Keratinocyte (primary cell): Measurements from ENCODE around the gene NOP58. TPM values are rescaled to one million over a fixed set of nuclear protein-coding genes. Genes with fewer than 3 reads are reported as not detected.

Source experiments
- DNase-seq: peaks from one replicate; pipeline ENCODE4 v3.0.0-alpha.2; 2011; ENCODE audit warnings: low read depth, missing footprints, low spot score
- FAIRE-seq: peaks from 2 replicates; lab custom pipeline; 2011; peaks lifted over from hg19 to GRCh38; lab: Jason Lieb, UNC
- H2AFZ ChIP-seq: 2 replicates; pipeline ENCODE4 v1.6.0; 2012; ENCODE audit warnings: low read length, control low read depth, inconsistent platforms; ENCODE audit not compliant: control insufficient read depth
- H3K27ac ChIP-seq: 2 replicates; pipeline ENCODE4 v1.5.1; 2011; ENCODE audit warnings: low read length; ENCODE audit not compliant: control insufficient read depth, insufficient read depth
- H3K27me3 ChIP-seq: 3 replicates; pipeline ENCODE4 v1.6.0; 2011; ENCODE audit warnings: low read length; ENCODE audit not compliant: control insufficient read depth, insufficient read depth; ENCODE audit errors: extremely low read depth
- H3K36me3 ChIP-seq, 2 experiments: 2 replicates in 1 of 2; 3 replicates in 1 of 2; pipeline ENCODE4 v1.5.1; 2011; ENCODE audit warnings: low read length in 2 of 2, mild to moderate bottlenecking in 1 of 2; ENCODE audit not compliant: control insufficient read depth in 2 of 2, insufficient read depth in 2 of 2; ENCODE audit errors: extremely low read depth in 1 of 2
- H3K4me1 ChIP-seq: 3 replicates; pipeline ENCODE4 v1.5.1; 2011; ENCODE audit warnings: low read length; ENCODE audit not compliant: control insufficient read depth, insufficient read depth; ENCODE audit errors: extremely low read depth
- H3K4me2 ChIP-seq: 3 replicates; pipeline ENCODE4 v1.6.0; 2011; ENCODE audit warnings: low read depth, low read length; ENCODE audit not compliant: control insufficient read depth, insufficient read depth; ENCODE audit errors: extremely low read depth
- H3K4me3 ChIP-seq, 3 experiments: fragments of 200-600 bp in 1 of 3; sonication (generic) in 1 of 3; 2 replicates in 2 of 3; 3 replicates in 1 of 3; pipeline ENCODE4 v1.5.1; 2011 to 2016; ENCODE audit warnings: low read length in 3 of 3, mild to moderate bottlenecking in 3 of 3, control low read depth in 2 of 3, inconsistent platforms in 1 of 3, low read depth in 1 of 3, mixed read lengths in 1 of 3, mixed run types in 1 of 3, moderate library complexity in 1 of 3; ENCODE audit not compliant: control insufficient read depth in 2 of 3, insufficient read depth in 2 of 3; ENCODE audit errors: extremely low read depth in 1 of 3
- H3K79me2 ChIP-seq: 2 replicates; pipeline ENCODE4 v1.6.0; 2012; ENCODE audit warnings: low read length; ENCODE audit not compliant: control insufficient read depth, insufficient read depth
- H3K9ac ChIP-seq: 3 replicates; pipeline ENCODE4 v1.6.0; 2011; ENCODE audit warnings: low read length; ENCODE audit not compliant: control insufficient read depth, insufficient read depth; ENCODE audit errors: extremely low read depth
- H3K9me1 ChIP-seq: 3 replicates; pipeline ENCODE4 v1.6.0; 2011; ENCODE audit warnings: low read length; ENCODE audit not compliant: control insufficient read depth, insufficient read depth; ENCODE audit errors: extremely low read depth
- H3K9me3 ChIP-seq: 2 replicates; pipeline ENCODE4 v1.5.1; 2012; ENCODE audit warnings: low read depth, low read length; ENCODE audit not compliant: control insufficient read depth
- H4K20me1 ChIP-seq: 3 replicates; pipeline ENCODE4 v1.6.0; 2011; ENCODE audit warnings: low read length; ENCODE audit not compliant: control insufficient read depth, insufficient read depth; ENCODE audit errors: extremely low read depth
- CTCF ChIP-seq, 3 experiments: IDR thresholded peaks in 1 of 3; conservative IDR thresholded peaks in 1 of 3; optimal IDR thresholded peaks in 1 of 3; 2 replicates in 2 of 3; 3 replicates in 1 of 3; pipeline versions ENCODE3 to v1.5.1; 2011; ENCODE audit warnings: low read length in 3 of 3, mild to moderate bottlenecking in 3 of 3, moderate library complexity in 2 of 3, control low read depth in 1 of 3, inconsistent platforms in 1 of 3; ENCODE audit not compliant: insufficient read depth in 2 of 3; ENCODE audit errors: extremely low read depth in 1 of 3
- EZH2 ChIP-seq: IDR thresholded peaks from one replicate; pipeline ENCODE4 v1.6.1; 2012; ENCODE audit warnings: inconsistent platforms, mild to moderate bottlenecking, low read length, moderate library complexity
- dilution Hi-C: fragments of 300-500 bp; cut with MboI; formaldehyde crosslinking; loops from one replicate; pipeline ENCODE4 v1.7.0; 2020; ENCODE audit warnings: low sequenced_read_pairs; ENCODE audit not compliant: extremely low pct_ligation_motif_present
- polyA plus RNA-seq, 5 experiments: library from polyadenylated mRNA; depleted of rRNA in 3 of 5; stranded (reverse) in 3 of 5; stranded (forward) in 1 of 5; unstranded in 1 of 5; fragments of >200 nt; gene quantifications; 1 replicate in 1 of 5; 2 replicates in 3 of 5; 3 replicates in 1 of 5; pipeline versions ENCODE4 v1.2.1 to v1.2.3, GENCODE V29; 2011 to 2012; ENCODE audit warnings: missing spikeins in 2 of 5, low read depth in 1 of 5, low replicate concordance in 1 of 5
- small RNA-seq, 3 experiments: library from RNA; depleted of rRNA; stranded (forward); fragments of <200 nt; gene quantifications; one replicate each; pipeline ENCODE3, GENCODE V24; 2012; ENCODE audit warnings: low read depth in 3 of 3, low replicate concordance in 1 of 3; ENCODE audit not compliant: insufficient read length in 3 of 3

NOP58 gene
- polyA plus RNA-seq, 1 donor (not counting 4 experiments of a cell fraction or from before 2014, with no cell fraction given) = 118 TPM

- FAIRE-seq = peak; percentile 73
- dilution Hi-C loops = no loop called here
- TF ChIP-seq CTCF (optimal IDR thresholded peaks at IDR 0.05 in 1 of 3, IDR thresholded peaks at IDR 0.05 in 1 of 3, conservative IDR thresholded peaks at IDR 0.05 in 1 of 3; ENCODE audit: extremely low read depth in 1 of 3, insufficient read depth in 2 of 3, low read length in 3 of 3) (no peak), EZH2 (no peak)
- Histone ChIP-seq H3K4me3 (no peak overlapping the region), H3K4me1 (peaks cover 10% of the 10 kb centered on the region), H3K9me1 (no peaks in the 10 kb centered on the region), H3K4me2 (peak overlapping the region; percentile 44), H3K79me2 (no peaks in the 10 kb centered on the region), H4K20me1 (peaks cover 4% of the 10 kb centered on the region), H3K27me3 (no peaks in the 10 kb centered on the region), H3K9me3 (no peaks in the 10 kb centered on the region), H3K36me3 (no peaks in the 10 kb centered on the region), H3K27ac (peak overlapping the region; percentile 13), H3K9ac (no peak overlapping the region), H2AFZ (no peak overlapping the region)
- DNase-seq = peak; percentile 11
Measured at GRCh38 chr2:202344178-202344577, 78.6 kb downstream of the NOP58 start.

GRCh38 chr2:202346180-202346579 lies 80.6 kb downstream of the NOP58 start:
- Histone ChIP-seq H3K9me3 (no peaks in the 10 kb centered on the region), H2AFZ (no peak overlapping the region), H3K9me1 (no peaks in the 10 kb centered on the region), H3K79me2 (no peaks in the 10 kb centered on the region), H3K27me3 (no peaks in the 10 kb centered on the region), H4K20me1 (no peaks in the 10 kb centered on the region), H3K4me1 (peaks cover 5% of the 10 kb centered on the region), H3K36me3 (no peaks in the 10 kb centered on the region), H3K9ac (no peak overlapping the region), H3K27ac (no peak overlapping the region), H3K4me3 (no peak overlapping the region), H3K4me2 (no peak overlapping the region)
- FAIRE-seq (no peak), DNase-seq (no peak)
- no peak for TF ChIP-seq CTCF (optimal IDR thresholded peaks at IDR 0.05 in 1 of 3, IDR thresholded peaks at IDR 0.05 in 1 of 3, conservative IDR thresholded peaks at IDR 0.05 in 1 of 3; ENCODE audit: extremely low read depth in 1 of 3, insufficient read depth in 2 of 3, low read length in 3 of 3)
- TF ChIP-seq EZH2 = no peak
- dilution Hi-C loops = no loop called here

Small RNA genes within 50 kb of the gene (small RNA-seq; reads per million reads assigned to genes)
- gene AC079354.2 = 0 reads per million in 3 experiments
- 0 to 0.25 (median 0.07) reads per million in 3 experiments for gene RF00575
- 0 reads per million in 3 experiments for gene RN7SL753P
- gene SNORD11 = 1.0 to 15.3 (median 7.8) reads per million in 3 experiments
- gene SNORD11B = 1.0 to 10.8 (median 6.4) reads per million in 3 experiments
- gene SNORD70 = 5.0 to 104 (median 55.4) reads per million in 3 experiments

Other genes with a start within 250 kb of the NOP58 start
- 1.3 to 2.4 TPM (median 1.4 TPM) in 3 replicates for gene FZD7, start 231.9 kb upstream of the NOP58 start, polyA plus RNA-seq
- gene KIAA2012, start 192.5 kb upstream of the NOP58 start, polyA plus RNA-seq = not detected in 3 replicates
- gene SUMO1, start 27.2 kb upstream of the NOP58 start, polyA plus RNA-seq = 88.2 to 179 TPM (median 100 TPM) in 3 replicates
- gene BMPR2, start 110.6 kb downstream of the NOP58 start, polyA plus RNA-seq = 28.2 to 37.9 TPM (median 31.9 TPM) in 3 replicates